Activated effector memory CD4-positive, alpha-beta T cell treated with Interleukin-2 at 50 U/mL for 16 hours (primary cell): ENCODE measurements around the gene SAYSD1.
A peak's percentile ranks its signal among the peaks of the same experiment; 100 is the strongest.
"Not testable (repeated sequence)": the region's sequence is repeated elsewhere in the genome, so short reads cannot be mapped to it uniquely, and the experiment has no call there.

Experiments
- DNase-seq: peaks from one replicate; pipeline ENCODE4 v3.0.0-alpha.2; 2020

Gene SAYSD1

GRCh38 chr6:39114704-39115599, at the start of gene SAYSD1:
Gene SAYSD1 (minus strand): TSS chr6:39115186. CDS start chr6:39115089, 97 bp downstream.
- peak; percentile 90 for DNase-seq

GRCh38 chr6:39157511-39157910, 42.5 kb upstream of the SAYSD1 start:
- DNase-seq: no peak

- no peak for DNase-seq
Observed at GRCh38 chr6:39156801-39157200, 41.8 kb upstream of the SAYSD1 start.

- DNase-seq: no peak
Observed at GRCh38 chr6:39154705-39155104, 39.7 kb upstream of the SAYSD1 start.

- no peak for DNase-seq
Observed at GRCh38 chr6:39153766-39154397, 38.9 kb upstream of the SAYSD1 start.

GRCh38 chr6:39152262-39152661, 37.3 kb upstream of the SAYSD1 start:
- DNase-seq: no peak

GRCh38 chr6:39151211-39151610, 36.2 kb upstream of the SAYSD1 start:
- DNase-seq: no peak

GRCh38 chr6:39144481-39145173, 29.6 kb upstream of the SAYSD1 start:
- DNase-seq: no peak

GRCh38 chr6:39143238-39143930, 28.4 kb upstream of the SAYSD1 start:
- DNase-seq: peak; percentile 18

- DNase-seq: no peak
Observed at GRCh38 chr6:39140556-39141167, 25.7 kb upstream of the SAYSD1 start.

- DNase-seq: no peak
Observed at GRCh38 chr6:39137245-39137644, 22.3 kb upstream of the SAYSD1 start.

GRCh38 chr6:39136207-39136606, 21.2 kb upstream of the SAYSD1 start:
- not testable (repeated sequence) for DNase-seq

GRCh38 chr6:39134761-39135160, 19.8 kb upstream of the SAYSD1 start:
- not testable (repeated sequence) for DNase-seq

GRCh38 chr6:39130691-39131090, 15.7 kb upstream of the SAYSD1 start:
- no peak for DNase-seq

GRCh38 chr6:39128832-39129231, 13.8 kb upstream of the SAYSD1 start:
- DNase-seq: no peak

GRCh38 chr6:39128106-39128505, 13.1 kb upstream of the SAYSD1 start:
- DNase-seq: no peak

GRCh38 chr6:39124114-39124513, 9.1 kb upstream of the SAYSD1 start:
- DNase-seq: no peak

GRCh38 chr6:39118921-39119320, 3.9 kb upstream of the SAYSD1 start:
- DNase-seq: no peak

- DNase-seq: no peak
Observed at GRCh38 chr6:39114388-39114703, 640 bp downstream of the SAYSD1 start.

- no peak for DNase-seq
Observed at GRCh38 chr6:39113788-39114187, 1.2 kb downstream of the SAYSD1 start.

- DNase-seq: no peak
Observed at GRCh38 chr6:39111280-39111679, 3.7 kb downstream of the SAYSD1 start.

GRCh38 chr6:39108041-39108839, 6.7 kb downstream of the SAYSD1 start:
- no peak for DNase-seq
